Measurements from ENCODE around the gene TARM1. TPM values are rescaled to one million over a fixed set of nuclear protein-coding genes. Genes with fewer than 3 reads are reported as not detected.
"Not testable (repeated sequence)": the region's sequence is repeated elsewhere in the genome, so short reads cannot be mapped to it uniquely, and the experiment has no call there.

Gene TARM1
- total RNA-seq, 1 experiment from 2014 or later = not detected

GRCh38 chr19:54102421-54103169 lies 21.4 kb upstream of the TARM1 start, which contains the start of gene NDUFA3:
NDUFA3 (plus strand) TSS chr19:54102855; CDS start chr19:54102879, 24 bp downstream.
- DNase-seq (ENCODE audit: low spot score) = peak; percentile 97
- in situ Hi-C loops (cut with HindIII; ENCODE audit: low sequenced_read_pairs) = no loop called here

DNA sequence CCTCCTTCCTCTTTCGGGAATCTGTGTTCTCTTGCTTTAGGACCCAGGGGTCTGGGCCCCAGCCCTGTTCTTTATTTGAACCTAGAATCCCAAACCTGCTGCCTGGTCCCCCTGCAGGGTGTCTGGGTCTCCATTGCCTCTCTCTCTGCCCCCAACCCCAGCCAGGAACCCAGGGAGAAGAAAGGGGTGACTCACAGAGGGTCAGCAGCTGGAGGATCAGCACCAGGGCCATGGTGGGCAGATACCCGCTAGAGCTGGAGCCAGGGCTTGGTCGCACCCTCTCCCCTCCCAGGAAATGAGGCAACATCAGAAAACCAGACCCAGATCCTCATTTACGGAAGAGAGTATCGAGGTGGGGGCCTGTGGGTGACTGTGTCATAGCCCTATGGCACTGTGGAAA lies 19.4 kb upstream of the TARM1 start, which contains the start of gene OSCAR:
TSS of gene OSCAR (minus strand) at position 243 of the 400 bp plus-strand sequence. CDS start at position 232, 11 bp downstream.
- in situ Hi-C loops (cut with HindIII; ENCODE audit: low sequenced_read_pairs) = no loop called here
- DNase-seq (ENCODE audit: low spot score) = no peak

- in situ Hi-C loops (cut with HindIII; ENCODE audit: low sequenced_read_pairs); DNase-seq (ENCODE audit: low spot score): not testable (repeated sequence)
These were observed 18.7 kb upstream of the TARM1 start for GRCh38 chr19:54099903-54100255.

DNA sequence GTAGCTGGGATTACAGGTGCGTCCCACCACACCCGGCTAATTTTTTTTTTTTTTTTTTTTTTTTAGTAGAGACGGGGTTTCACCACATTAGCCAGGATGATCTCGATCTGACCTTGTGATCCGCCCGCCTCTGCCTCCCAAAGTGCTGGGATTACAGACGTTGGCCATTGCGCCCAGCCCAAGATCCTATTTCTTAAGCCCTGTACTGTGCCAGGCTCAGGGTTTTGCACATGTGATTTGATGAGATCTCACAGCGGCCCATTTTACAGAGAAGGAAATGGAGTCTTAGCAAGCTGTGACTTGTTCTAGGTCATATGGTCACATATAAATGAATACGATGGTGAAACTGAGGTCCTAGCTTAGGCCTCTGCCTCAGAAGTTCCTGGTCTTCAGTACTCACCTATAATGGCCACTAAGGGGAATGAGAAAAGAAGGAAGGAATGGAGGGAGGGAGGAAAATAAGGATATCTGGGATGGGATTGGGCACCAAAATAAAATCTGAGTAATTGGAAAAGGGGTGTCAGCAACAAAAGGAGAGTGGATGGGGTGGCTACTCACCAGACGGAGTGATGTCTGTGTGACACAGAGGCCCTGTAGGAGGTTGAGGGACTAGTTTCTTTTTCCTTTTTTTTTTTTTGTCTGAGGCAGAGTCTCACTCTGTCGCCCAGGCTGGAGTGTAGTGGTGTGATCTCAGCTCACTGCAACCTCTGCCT lies 18.2 kb upstream of the TARM1 start:
- in situ Hi-C loops (cut with HindIII; ENCODE audit: low sequenced_read_pairs) = no loop called here
- no peak for DNase-seq (ENCODE audit: low spot score)

DNA sequence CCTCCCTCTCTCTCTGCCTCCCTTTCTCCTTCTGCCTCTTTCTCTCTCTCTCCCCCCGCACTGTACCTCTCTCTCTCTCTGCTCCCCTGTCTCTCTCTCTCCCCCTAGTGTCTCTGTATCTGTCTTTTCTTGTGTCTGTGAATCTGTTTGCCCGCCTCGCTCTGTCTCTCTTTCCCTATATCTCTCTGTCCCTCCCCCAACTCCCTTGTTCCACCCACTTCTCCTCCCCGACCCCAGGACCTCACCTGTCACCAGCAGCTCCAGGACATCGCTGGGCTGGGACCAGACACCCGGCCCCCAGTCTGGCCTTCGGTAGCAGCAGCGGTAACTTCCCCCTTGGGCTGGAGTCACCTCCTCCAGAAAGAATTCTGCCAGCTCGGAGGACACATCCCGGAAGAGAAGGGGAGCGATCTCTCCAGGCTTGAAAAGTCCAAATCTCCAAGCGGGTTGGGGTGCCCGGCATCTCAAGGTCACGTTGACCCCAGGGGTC lies 15.5 kb upstream of the TARM1 start:
- in situ Hi-C loops (cut with HindIII; ENCODE audit: low sequenced_read_pairs) = no loop called here
- no peak for DNase-seq (ENCODE audit: low spot score)

DNA sequence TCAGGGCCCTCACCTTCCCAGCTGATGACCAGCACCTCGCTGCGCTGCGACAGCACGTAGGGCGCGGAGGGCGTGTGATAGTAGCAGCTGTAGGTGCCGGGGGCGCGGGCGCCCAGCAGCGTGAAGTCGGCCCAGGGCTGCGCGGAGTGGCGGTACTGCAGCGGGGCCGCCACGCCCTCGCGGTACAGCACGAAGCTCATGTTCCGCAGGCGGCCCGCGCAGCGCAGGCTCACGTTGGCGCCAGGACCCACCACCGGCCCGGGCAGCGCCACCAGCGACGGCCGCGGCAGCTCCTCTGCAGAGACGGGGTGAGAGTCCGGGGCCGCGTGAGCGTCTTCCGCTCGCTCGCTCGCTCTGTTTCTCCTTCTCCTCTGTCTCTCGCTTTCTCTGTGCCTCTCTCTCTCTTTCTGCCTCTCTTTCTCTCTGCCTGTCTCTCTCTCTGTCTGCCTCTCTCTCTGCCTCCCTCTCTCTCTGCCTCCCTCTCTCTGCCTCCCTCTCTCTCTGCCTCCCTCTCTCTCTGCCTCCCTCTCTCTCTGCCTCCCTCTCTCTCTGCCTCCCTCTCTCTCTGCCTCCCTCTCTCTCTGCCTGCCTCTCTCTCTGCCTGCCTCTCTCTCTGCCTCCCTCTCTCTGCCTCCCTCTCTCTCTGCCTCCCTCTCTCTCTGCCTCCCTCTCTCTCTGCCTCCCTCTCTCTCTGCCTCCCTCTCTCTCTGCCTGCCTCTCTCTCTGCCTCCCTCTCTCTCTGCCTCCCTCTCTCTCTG lies 14.9 kb upstream of the TARM1 start:
- in situ Hi-C loops (cut with HindIII; ENCODE audit: low sequenced_read_pairs); DNase-seq (ENCODE audit: low spot score): not testable (repeated sequence)

GRCh38 chr19:54095136-54095858 lies 14.1 kb upstream of the TARM1 start:
- no peak for DNase-seq (ENCODE audit: low spot score)
- in situ Hi-C loops (cut with HindIII; ENCODE audit: low sequenced_read_pairs) = no loop called here

- DNase-seq (ENCODE audit: low spot score) = no peak
- in situ Hi-C loops (cut with HindIII; ENCODE audit: low sequenced_read_pairs) = no loop called here
These were observed 13.3 kb upstream of the TARM1 start for GRCh38 chr19:54094426-54095000.

DNA sequence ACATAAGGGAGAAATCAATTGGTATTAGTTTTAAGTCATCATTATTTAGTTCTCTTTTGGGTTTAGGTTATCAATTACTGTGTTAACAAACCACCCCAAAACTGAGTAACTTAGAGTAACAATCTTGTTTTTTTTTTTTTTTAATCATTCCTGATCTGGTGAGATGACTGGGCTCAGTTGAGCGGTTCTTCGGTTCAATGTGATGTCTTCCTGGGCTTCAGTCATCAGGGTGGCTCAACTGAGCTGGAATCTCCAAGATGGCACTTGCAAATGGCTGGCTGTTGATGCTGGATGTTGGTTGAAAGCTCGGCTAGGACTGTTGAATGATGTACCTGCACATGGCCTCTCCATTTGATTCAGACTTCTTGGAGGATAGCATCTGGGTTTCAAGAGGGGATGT lies 3.2 kb upstream of the TARM1 start:
- DNase-seq (ENCODE audit: low spot score) = no peak
- in situ Hi-C loops (cut with HindIII; ENCODE audit: low sequenced_read_pairs) = no loop called here

- no peak for DNase-seq (ENCODE audit: low spot score)
- in situ Hi-C loops (cut with HindIII; ENCODE audit: low sequenced_read_pairs) = no loop called here
These were observed 3.8 kb downstream of the TARM1 start for GRCh38 chr19:54077334-54077733.

- DNase-seq (ENCODE audit: low spot score) = no peak
- in situ Hi-C loops (cut with HindIII; ENCODE audit: low sequenced_read_pairs) = no loop called here
These were observed 6.3 kb downstream of the TARM1 start for GRCh38 chr19:54074851-54075250.

DNA sequence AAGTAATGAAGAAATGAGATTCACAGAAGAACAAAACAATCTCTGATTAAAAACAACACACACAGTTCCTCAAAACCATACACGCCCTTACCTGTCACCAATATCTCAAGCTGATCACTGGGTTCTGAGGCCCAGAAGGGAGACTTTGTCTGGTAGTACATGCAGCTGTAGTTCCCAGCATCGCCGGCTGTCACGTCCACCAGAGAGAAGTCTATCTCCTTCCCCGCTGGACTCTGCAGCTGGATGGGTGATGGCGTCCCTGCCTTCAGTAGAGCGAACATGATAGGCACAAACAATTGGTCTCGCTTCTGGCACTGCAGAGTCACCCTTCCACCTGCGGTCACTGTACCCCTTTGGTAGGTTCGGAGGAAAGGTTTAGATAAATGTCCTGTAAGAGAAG lies 7.3 kb downstream of the TARM1 start:
- in situ Hi-C loops (cut with HindIII; ENCODE audit: low sequenced_read_pairs) = no loop called here
- no peak for DNase-seq (ENCODE audit: low spot score)

GRCh38 chr19:54069470-54069869 lies 11.7 kb downstream of the TARM1 start:
- in situ Hi-C loops (cut with HindIII; ENCODE audit: low sequenced_read_pairs) = no loop called here
- no peak for DNase-seq (ENCODE audit: low spot score)

DNA sequence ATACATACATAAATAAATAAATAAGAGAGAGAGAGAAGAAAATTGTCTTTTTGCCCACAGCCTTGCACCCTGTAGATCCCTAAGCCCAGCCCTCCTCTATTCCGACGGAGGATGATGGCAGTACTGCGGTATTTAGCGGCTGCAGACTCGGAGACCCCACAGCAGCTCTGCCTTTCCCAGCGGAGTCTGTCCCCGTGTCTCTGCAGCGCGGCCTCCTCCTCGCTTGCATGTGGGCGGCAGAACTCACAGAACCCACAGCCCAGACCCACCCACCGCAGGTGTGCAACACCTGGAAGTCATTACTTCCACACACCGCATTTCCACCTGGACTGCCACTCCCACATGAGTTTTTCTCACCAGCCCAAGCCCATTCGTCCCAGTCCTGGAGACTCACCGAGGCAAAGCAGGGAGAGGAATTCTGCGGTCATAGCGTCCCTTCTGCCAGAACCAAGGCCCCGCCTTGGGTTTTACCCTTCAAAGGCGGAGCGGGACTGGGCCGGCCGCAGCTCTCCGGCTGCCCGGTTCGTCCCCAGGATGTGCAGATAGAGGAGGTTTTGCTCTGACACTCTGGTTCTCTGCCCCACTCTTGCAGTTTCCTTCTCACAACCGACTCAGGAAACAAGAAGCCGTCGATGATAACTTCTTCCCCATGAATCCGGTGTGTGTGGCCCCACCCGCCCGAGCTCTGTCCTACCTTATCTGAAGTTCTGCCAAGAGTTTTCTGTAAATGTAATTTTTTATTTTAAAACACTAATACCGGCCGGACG lies 17.6 kb downstream of the TARM1 start, which contains the start of gene VSTM1:
TSS of gene VSTM1 (minus strand) at position 548 of the 767 bp plus-strand sequence. CDS start at position 428, 120 bp downstream.
- in situ Hi-C loops (cut with HindIII; ENCODE audit: low sequenced_read_pairs) = no loop called here
- no peak for DNase-seq (ENCODE audit: low spot score)

- DNase-seq (ENCODE audit: low spot score) = no peak
- in situ Hi-C loops (cut with HindIII; ENCODE audit: low sequenced_read_pairs) = no loop called here
These were observed 18.5 kb downstream of the TARM1 start for GRCh38 chr19:54062643-54063042.

- in situ Hi-C loops (cut with HindIII; ENCODE audit: low sequenced_read_pairs) = loop anchor here (10.0 kb wide), 1 partner anchor 93 kb away; no protein-coding TSS in a partner anchor
- no peak for DNase-seq (ENCODE audit: low spot score)
These were observed 33.5 kb downstream of the TARM1 start for GRCh38 chr19:54047616-54048015.

DNA sequence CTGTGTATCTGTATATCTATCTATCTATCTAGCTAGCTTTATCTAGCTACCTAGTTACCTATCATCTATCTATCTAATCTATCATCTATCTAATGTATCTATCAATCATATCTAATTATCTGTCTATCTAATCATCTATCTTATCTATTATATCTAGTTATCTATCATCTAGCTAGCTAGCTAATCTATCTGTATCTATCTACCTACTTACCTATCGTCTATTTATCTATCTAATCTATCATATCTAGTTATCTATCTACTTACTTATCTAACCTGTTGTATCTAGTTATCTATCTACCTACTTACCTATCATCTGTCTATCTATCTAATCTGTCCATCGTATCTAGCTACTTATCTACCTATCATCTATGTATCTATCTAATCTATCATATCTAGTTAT lies 35.4 kb downstream of the TARM1 start:
- no peak for DNase-seq (ENCODE audit: low spot score)
- in situ Hi-C loops (cut with HindIII; ENCODE audit: low sequenced_read_pairs) = loop anchor here (10.0 kb wide), 1 partner anchor 91 kb away; no protein-coding TSS in a partner anchor

DNA sequence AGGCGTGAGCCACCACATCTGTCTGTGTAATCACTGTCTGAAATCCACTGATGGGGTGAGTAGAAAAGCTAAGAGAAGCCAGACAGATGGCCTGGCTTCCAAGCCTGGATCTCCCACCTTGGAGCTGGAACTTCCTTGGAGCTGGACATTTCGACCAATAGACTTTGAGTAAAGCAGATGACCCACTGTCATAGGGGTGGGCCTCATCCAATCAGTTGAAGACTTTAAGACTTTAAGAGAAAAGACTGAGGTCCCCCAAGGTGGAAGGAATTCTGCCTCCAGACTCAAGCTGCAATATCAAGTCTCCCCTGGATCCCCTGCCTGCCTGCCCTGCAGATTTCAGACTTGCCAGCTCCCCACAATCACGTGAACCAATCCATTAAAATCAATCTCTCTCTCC lies 38.2 kb downstream of the TARM1 start:
- in situ Hi-C loops (cut with HindIII; ENCODE audit: low sequenced_read_pairs) = loop anchor here (10.0 kb wide), 1 partner anchor 88 kb away; no protein-coding TSS in a partner anchor
- no peak for DNase-seq (ENCODE audit: low spot score)
